GM18498 (cell line): ENCODE data around the gene TUBA1C.
"Not testable (repeated sequence)": the region's sequence is repeated elsewhere in the genome, so short reads cannot be mapped to it uniquely, and the experiment has no call there.

Experiments used
- ATAC-seq: cut with Tn5 transposase; IDR thresholded peaks from one replicate; pipeline ENCODE4 v1.9.1; 2021; ENCODE audit warnings: mild to moderate bottlenecking, moderate library complexity; ENCODE audit not compliant: unreplicated experiment

The TUBA1C gene

GRCh38 chr12:49282740-49283375 lies 18.0 kb downstream of the TUBA1C start:
- not testable (repeated sequence) for ATAC-seq

- no peak for ATAC-seq
Measured at GRCh38 chr12:49283541-49284429, 18.9 kb downstream of the TUBA1C start.

GRCh38 chr12:49284672-49285071 lies 19.8 kb downstream of the TUBA1C start:
- no peak for ATAC-seq

GRCh38 chr12:49287876-49288275 lies 23.0 kb downstream of the TUBA1C start:
- ATAC-seq = no peak

- ATAC-seq = no peak
Measured at GRCh38 chr12:49288412-49288853, 23.6 kb downstream of the TUBA1C start.

GRCh38 chr12:49288922-49289555 lies 24.2 kb downstream of the TUBA1C start:
- no peak for ATAC-seq

- ATAC-seq = no peak
Measured at GRCh38 chr12:49292729-49293055, 27.8 kb downstream of the TUBA1C start.

- ATAC-seq = no peak
Measured at GRCh38 chr12:49293056-49293956, 28.4 kb downstream of the TUBA1C start.

GRCh38 chr12:49294086-49294803 lies 29.4 kb downstream of the TUBA1C start:
- ATAC-seq = no peak

- no peak for ATAC-seq
Measured at GRCh38 chr12:49294804-49295081, 29.9 kb downstream of the TUBA1C start.

- ATAC-seq = no peak
Measured at GRCh38 chr12:49295082-49295936, 30.4 kb downstream of the TUBA1C start, which contains the start of gene PRPH. TSS of gene PRPH (plus strand) at chr12:49295147. CDS start at chr12:49295201, 54 bp downstream.

- ATAC-seq = no peak
Measured at GRCh38 chr12:49296034-49296835, 31.4 kb downstream of the TUBA1C start.

GRCh38 chr12:49296836-49297694 lies 32.2 kb downstream of the TUBA1C start:
- ATAC-seq = no peak

- no peak for ATAC-seq
Measured at GRCh38 chr12:49297695-49298060, 32.8 kb downstream of the TUBA1C start.

GRCh38 chr12:49298160-49298559 lies 33.3 kb downstream of the TUBA1C start:
- ATAC-seq = no peak

- ATAC-seq = no peak
Measured at GRCh38 chr12:49301760-49302159, 36.9 kb downstream of the TUBA1C start.

- no peak for ATAC-seq
Measured at GRCh38 chr12:49304161-49304560, 39.3 kb downstream of the TUBA1C start.
